Activated CD4-positive, alpha-beta T cell treated with anti-CD3 and anti-CD28 coated beads, Interleukin-2, Interleukin-6, amounts not matched to agents 100 ng/mL and 50 ng/mL, durations not matched to agents 16 hours and 8 hours (primary cell): ENCODE measurements around the gene KIF3A.
A peak's percentile ranks its signal among the peaks of the same experiment; 100 is the strongest.
"Not testable (repeated sequence)": the region's sequence is repeated elsewhere in the genome, so short reads cannot be mapped to it uniquely, and the experiment has no call there.

ENCODE experiments used
- DNase-seq: peaks from one replicate; pipeline ENCODE4 v3.0.0-alpha.2; 2020

KIF3A gene

GRCh38 chr5:132714456-132715307 lies 22.7 kb downstream of the KIF3A start:
- peak; percentile 76 for DNase-seq

DNA sequence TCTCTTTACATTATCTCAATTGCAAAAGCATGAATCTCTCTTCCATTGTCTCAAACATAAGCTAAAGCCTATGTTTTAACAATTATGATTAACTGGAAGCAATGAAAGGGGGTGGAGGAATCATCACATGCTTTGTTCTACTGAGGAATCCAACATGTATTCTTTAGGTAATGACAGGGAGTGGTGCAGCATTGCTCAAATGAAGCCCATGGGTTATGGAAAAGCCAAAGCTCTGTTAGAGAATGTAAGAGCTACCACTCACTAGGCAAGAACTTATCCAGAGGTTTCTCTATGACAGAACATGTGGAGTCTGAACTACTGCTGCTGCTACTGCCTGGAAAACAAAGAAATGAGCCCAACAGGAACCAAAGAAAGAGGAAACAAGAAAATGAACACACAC lies 28.7 kb downstream of the KIF3A start:
- DNase-seq: no peak

- DNase-seq: no peak
These were observed 32.5 kb downstream of the KIF3A start for GRCh38 chr5:132704875-132705274.

DNA sequence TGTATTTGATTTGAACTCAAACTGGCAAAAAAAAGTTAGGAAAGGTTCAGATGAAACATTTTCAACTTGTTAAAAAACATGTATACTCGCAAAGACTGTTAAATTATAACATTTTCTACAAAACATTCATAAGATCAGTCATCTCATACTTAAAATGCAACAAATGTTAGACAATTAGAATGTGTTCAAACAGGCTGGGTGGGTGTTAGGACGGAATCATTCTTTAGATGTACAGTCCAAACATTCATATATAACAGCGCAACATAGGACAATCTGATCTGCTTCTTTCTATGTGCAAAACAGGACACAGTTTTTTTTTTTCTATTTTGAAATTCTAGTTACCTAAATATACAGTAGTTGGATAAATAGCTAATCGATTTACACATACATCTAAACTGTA lies 41.4 kb downstream of the KIF3A start:
- no peak for DNase-seq

- no peak for DNase-seq
These were observed 44.7 kb downstream of the KIF3A start for GRCh38 chr5:132692632-132692967.

GRCh38 chr5:132691755-132692631 lies 45.4 kb downstream of the KIF3A start:
- not testable (repeated sequence) for DNase-seq

DNA sequence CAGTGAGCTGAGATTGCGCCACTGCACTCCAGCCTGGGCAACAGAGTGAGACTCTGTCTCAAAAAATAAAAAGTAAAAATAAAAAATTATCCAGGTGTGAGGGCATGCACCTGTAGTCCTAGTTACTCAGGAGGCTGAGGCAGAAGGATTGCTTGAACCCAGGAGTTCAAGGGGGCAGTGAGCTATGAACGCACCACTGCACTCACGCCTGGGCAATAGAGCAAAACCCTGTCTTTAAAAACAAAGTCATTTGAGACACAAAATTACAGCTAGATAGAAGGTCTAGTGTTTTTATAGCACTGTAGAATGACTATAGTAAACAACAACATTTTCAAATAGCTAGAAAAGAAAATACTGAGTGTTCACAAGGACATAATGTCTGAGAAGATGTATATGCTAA lies 47.2 kb downstream of the KIF3A start:
- DNase-seq: no peak

DNA sequence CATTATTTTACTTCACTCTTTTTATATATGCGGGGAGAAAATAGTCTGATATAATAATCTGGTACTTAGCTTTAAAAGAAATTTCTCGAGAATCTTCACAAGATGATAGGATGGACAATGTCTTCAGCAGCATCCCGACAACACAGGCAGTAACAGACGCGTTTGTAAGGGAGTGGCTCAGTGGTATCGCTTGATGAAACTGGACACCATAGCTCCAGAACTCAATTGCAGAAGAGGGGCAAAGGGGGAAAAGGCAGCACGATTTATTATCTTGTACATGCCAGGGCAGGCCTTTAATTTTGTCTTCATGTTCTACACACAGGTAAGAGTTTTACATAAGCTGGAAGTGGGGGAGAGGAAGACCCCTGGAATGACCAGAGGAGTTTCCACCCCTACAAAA lies 47.8 kb downstream of the KIF3A start:
- no peak for DNase-seq

GRCh38 chr5:132688536-132689339 lies 48.6 kb downstream of the KIF3A start:
- DNase-seq: peak; percentile 53

- peak; percentile 60 for DNase-seq
These were observed 49.4 kb downstream of the KIF3A start for GRCh38 chr5:132687995-132688394.

GRCh38 chr5:132686193-132686592 lies 51.2 kb downstream of the KIF3A start:
- no peak for DNase-seq

- DNase-seq: peak; percentile 75
These were observed 52.2 kb downstream of the KIF3A start for GRCh38 chr5:132684922-132685720.

DNA sequence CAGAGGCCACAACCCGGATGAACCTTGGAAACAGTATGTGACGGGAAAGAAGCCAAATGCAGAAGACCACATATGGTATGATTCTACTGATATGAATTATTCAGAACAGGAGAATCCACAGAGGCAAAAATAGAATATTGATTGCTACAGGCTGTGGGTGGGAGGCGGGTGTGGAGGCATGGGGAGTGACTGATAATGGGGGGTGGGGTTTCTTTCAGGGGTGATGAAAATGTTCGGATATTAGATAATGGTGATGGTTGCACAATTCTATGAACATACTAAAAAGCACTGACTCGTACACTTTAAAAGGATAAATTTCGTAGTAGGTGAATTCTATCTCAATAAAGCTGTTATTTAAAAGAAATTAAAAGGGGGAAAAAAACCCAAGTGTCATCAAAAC lies 52.9 kb downstream of the KIF3A start:
- no peak for DNase-seq

DNA sequence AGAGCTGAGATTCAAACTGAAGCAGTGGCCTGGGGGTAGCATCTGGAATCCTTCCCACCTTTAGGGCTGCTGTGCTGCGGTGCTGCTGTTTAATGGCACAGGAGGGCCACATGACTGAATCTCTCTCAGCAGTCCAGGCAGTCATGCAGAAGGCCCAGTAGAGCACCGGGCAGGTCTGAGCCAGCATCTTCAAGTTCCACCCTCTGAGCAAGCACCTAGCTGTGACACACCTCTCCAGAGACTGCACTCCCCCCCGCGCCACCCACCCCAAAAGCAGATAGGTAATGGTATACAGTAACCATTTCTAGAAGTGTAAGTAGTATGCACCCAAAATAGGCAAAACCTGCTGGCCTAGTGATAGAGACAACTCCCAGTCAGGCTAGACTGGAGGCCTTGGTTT lies 55.4 kb downstream of the KIF3A start:
- DNase-seq: no peak

DNA sequence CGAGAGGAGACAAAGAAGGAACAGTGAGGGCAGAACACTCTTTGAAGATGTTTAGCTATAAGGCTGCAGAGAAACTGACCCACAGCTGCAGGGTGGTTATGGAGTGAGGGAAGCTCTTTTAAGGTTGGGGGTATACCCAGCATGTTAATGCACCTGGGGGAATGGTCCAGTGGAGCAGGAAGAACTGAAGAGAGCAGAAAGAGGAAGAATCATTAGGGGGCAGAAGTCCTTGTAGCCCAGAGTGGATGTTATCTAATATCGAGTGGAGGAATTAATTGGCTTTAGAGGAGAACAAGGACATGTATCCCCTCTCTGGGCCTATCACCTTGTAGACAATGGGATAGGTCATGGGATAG lies 55.9 kb downstream of the KIF3A start:
- DNase-seq: no peak

DNA sequence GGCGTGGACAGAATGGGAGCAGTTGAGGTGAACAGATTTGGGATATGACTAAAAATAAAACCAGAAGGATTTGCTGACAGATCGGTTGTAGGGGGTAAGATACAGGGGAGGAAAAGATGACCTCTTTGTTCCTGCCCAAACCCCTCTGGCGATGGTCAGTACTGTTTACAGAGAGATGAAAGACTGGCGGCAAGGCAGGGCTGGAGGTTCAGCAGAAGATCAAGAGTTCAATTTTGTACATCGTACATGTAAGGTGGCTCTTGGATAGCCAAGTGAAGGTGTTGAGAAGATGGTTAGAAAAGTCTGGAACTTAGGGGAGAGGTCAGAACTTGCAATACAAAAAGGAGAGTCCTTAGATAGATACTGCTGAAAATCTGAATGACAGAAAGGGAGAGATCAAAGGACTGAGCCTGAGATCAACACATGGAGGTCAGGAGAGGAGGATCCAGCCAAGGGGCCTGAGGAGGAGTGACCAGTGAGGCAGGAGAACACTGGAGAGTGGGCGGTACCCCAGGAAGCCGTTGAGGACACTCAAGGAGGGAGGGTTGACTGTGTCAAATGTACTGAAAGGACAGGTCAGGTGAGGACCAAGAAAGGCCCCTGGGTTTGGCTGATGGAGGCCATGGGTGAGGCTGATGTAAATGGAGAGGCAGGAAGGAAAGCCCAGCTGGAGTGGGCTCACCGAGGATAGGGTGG lies 56.4 kb downstream of the KIF3A start:
- DNase-seq: no peak

DNA sequence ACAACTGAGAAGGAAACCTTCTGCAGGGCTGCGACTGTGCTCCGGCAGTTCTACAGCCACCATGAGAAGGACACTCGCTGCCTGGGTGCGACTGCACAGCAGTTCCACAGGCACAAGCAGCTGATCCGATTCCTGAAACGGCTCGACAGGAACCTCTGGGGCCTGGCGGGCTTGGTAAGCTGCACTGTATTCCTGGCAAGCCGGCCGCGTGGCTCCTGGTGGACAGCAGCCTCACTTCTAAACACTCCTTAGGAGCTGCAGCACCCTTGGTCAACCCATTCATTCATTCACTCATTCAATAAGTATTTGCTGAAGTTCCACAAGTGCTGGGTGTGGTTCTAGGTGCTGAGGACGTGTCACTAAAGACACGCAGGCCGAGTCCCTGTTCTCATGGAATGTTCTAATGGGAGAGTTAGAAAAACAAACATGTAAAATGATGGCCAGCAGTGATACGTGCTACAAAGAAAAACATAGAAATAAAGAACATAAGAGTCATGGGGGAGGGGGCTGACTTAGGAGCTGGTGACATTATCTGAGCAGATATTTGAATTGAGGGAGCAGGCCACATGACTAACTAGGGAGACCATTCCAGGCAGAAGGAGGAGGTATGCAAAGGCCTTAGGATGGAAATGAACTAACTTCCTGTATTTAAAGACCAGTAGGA lies 57.5 kb downstream of the KIF3A start:
- DNase-seq: no peak

DNA sequence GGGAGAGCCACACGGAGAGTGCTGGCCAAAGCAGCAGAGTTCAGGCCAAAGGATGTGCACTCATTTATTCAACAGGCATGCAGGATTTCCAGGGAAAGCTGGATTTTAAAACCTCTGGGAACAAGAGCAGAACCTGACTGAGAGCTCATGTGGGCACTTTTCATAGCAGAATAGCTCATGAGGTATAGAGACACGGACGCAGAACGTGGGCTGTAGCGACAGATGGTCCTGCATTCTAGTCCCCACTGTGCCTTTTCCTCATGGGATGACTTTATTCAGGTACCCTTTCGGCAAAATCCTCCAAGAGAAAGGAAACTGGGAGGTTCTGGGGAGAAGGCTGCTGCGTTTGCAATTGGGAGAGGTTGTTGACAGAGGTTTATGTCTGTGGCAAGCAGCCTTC lies 58.2 kb downstream of the KIF3A start:
- DNase-seq: no peak

- no peak for DNase-seq
These were observed 58.6 kb downstream of the KIF3A start for GRCh38 chr5:132678735-132679134.

DNA sequence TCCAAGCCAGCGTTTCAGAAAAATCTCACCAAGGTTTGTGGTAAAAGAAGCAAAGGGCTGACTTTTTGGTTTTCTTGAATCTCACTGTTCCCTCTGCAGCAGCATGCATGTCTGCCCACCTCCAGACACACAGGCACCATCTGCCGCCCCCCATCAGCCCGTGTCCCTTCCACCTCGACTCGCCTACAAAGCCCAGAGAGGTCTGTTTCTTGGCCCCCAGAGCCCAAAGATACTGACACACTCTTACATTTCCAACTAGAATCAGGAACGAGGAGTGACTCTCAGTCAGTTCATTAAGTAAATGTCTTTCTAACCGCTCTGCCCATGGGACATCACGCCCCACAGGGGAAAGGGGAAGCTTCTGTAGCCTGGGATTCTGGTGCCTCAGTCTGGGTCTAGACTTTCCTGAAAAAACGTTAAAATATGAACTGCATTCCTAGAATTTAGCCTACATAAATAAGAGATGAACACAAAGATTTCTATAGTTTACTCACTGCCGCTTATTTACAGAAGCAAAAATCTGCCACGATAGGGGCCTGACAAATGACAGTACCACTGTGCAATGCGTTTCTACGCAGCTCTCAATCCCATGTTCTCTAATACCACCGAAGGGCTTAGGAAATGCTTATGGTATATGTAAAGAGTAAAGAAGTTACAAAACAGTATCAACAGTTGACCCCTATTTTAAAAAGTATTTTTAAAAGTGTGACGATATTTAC lies 59.5 kb downstream of the KIF3A start:
- DNase-seq: no peak

DNA sequence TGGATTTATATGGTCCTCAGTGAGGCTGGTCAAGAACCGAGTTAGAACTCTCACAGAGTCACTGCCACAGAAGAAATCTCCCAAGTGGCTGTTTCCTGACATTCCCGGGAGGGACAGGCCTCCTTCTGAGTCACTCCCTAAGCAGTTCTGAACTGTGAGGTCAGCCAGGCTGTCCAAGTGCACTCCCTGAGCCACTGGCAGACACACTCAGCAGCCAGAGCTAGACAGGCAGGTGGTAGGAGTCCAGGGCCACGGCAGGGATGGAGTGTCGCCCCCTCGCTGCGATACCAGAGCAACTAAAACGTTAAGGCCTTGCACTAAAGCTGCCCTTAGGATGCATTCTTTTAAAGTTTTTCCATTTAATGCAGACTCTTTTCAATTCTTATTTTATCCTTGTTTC lies 60.2 kb downstream of the KIF3A start:
- DNase-seq: no peak
